CD4-positive, alpha-beta T cell treated with Interferon alpha-2 for 1 hour (primary cell): Measurements from ENCODE around the gene SPIN1.

ENCODE experiments used
- DNase-seq, 2 donors: peaks; one replicate each; pipeline ENCODE4 v3.0.0-alpha.2; 2020 to 2022

Gene SPIN1

DNA sequence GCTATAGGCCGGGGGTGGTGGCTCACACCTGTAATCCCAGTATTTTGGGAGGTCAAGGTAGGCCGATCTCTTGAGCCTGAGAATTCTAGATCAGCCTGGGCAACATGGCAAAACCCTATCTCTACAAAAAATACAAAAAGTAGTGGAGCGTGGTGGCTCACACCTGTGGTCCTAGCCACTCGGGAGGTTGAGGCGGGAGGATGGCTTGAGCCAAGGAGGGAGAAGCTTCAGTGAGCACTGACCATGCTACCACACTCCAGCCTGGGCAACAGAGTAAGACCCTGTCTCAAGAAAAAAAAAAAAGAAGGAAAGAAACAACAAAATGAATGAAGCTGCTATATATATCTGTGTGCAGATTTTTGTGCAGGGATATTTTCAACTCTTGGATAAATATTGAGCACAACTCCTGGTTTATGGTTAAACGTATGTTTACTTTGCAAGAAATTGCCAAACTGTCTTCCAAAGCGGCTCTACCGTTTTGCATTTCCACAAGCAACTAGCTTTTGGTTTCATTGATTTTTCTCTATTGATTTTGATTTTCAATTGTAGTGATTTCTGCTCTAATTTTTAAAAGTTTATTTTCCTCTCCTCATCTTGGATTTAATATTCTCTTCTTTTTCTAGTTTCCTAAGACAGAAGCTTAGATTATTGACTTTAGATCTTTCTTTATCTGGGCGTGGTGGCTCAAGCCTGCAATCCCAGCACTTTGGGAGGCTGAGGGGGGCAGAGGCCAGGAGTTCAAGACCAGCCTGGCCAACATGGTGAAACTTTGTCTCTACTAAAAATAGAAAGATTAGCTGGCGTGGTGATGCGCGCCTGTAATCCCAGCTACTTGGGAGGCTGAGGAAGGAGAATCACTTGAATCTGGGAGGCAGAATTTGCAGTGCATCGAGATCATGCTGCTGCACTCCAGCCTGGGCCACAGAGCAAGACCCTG is 49.2 kb downstream of the SPIN1 start:
- DNase-seq: no peak

GRCh38 chr9:88438811-88439210 is 50.6 kb downstream of the SPIN1 start:
- no peak for DNase-seq

GRCh38 chr9:88441301-88442007 is 53.2 kb downstream of the SPIN1 start:
- DNase-seq: no peak

- no peak for DNase-seq
Measured at GRCh38 chr9:88443480-88444113, 55.4 kb downstream of the SPIN1 start.

DNA sequence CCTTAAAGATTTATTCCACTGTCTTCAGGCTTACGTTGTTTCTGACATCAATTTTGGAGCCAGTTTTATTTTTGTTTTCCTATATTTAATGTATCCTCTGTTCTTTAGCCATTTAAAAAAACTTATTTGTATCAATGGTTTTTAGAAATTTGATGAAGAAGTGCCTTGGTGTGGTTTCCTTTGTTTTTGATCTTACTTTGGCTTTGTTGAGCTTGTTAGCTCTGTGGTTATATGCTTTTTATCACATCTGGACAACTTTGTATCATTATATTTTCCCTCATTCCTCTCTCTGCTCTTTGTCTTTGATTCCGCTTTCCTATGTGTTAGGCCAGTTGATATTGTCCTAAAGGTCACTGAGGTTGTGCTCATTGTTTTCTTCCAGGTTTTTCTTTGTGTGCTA is 58.5 kb downstream of the SPIN1 start:
- DNase-seq: no peak

GRCh38 chr9:88447431-88447830 is 59.2 kb downstream of the SPIN1 start:
- no peak for DNase-seq

DNA sequence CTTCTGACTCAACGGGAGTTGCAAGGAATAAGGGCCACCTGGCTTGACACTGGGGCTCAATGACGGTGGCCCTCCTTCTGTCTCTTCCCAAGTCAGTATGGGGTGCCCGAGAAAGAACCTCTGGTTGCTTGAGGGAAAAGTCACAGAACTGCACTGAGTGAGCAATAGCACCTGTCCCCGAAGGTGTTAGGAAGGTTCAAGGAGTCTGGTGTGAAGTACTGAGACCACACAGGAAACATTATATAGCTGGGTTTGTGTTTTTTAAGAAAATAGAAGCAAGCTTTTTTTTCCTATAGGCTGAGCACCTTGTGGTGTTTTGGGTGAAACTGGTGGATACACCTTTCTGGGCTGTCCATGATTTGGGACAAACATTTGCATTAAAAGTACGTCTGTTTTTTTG is 62.9 kb downstream of the SPIN1 start:
- DNase-seq: no peak

DNA sequence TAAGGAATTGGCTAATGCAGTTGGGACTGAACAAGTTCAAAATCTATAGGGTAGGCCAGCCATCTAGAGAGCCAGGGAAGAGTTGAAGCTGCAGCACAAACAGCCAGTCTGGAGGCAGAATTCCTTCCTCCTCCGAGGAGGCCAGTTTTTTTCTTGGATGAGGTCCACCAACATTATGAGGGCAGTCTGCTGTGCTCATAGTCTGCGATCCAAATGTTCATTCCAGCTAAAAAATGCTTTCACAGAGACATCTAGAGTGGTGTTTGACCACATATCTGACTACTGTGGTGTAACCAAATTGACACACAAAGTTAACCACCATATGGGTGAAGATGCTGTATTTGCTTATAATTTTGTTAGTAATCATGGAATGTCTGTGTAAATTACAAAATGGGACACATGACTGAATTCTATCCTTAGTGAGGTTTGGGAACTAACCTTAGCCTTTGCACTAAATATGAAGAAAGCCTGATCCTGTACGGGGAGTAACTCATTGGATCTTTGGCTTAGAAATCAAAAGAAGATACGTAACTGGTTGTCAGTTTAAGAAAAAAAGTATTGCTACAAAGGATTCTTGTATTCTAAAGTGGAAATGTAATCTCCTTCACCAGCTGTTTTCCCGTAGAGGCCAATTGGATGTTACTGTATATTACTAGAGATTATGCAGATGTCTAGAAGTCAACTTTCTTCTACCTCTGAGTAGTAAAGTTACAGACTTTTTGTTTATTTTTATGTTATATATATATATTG is 70.6 kb downstream of the SPIN1 start:
- no peak for DNase-seq

GRCh38 chr9:88460587-88461332 is 72.5 kb downstream of the SPIN1 start:
- no peak for DNase-seq

DNA sequence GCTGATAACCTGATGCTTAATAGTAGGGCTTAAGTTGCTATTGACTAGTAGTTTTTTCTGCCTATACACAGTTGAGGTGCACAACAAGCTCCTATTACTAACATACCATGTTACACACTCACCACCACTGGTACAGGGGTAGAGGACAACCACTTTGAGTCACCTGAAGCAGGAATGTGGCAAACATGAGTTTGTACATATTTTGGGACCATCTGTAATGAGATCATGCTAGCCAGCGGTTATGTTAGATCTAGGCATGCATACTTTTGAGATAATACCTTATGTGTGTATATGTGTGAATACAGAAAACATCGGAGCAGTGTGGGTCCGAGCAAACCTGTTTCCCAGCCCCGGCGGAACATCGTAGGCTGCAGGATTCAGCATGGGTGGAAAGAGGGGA is 73.9 kb downstream of the SPIN1 start:
- DNase-seq: no peak

- no peak for DNase-seq
Measured at GRCh38 chr9:88464851-88465250, 76.6 kb downstream of the SPIN1 start.

DNA sequence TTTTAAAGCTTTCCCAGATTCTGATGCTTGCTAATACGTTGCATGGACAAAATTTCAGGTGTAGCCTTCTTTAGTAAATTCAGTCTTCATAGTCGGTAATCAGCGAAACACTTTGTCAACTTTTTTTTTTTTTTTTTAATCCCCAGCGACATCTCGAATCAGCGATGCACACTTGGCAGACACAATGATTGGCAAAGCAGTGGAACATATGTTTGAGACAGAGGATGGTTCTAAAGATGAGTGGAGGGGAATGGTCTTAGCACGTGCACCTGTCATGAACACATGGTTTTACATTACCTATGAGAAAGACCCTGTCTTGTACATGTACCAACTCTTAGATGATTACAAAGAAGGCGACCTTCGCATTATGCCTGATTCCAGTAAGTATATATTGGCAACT is 80.0 kb downstream of the SPIN1 start:
- DNase-seq: no peak

DNA sequence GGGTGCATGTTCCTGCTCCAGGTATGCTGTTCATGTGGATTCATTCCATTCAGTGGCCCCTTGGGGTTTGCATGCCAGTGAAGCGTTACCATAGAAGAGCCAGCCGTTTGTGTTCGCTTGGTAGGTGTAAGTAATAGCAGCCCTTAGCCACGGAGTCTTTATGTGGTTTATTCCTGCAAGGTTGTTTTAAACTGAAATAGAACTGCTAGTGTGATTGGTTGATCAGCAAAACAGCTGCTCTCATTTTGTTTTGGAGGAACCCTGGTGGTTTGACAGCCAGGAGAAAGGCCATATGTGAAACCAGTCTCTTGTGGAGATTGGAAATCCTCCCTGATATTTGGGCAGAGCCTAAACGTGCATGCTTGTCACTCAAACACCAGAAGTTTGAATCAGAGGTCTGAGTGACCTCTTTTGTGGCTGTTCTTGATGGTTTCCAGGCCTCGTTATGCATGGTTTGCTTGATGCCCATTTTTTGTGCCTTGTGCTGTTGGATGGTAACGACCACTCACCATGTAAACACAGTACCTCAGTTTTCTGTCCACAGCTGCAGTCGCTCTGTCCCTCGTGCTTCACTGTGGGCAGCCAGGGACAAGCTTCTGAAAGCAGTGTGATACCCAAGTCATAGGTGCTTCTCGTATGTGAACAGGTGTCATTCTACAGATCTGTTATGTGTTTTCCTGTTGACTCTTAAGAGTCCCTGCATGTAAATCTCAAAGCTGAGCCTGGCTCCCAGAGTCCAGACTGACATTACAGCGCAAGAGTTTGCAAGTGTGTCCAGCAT is 88.4 kb downstream of the SPIN1 start:
- no peak for DNase-seq

DNA sequence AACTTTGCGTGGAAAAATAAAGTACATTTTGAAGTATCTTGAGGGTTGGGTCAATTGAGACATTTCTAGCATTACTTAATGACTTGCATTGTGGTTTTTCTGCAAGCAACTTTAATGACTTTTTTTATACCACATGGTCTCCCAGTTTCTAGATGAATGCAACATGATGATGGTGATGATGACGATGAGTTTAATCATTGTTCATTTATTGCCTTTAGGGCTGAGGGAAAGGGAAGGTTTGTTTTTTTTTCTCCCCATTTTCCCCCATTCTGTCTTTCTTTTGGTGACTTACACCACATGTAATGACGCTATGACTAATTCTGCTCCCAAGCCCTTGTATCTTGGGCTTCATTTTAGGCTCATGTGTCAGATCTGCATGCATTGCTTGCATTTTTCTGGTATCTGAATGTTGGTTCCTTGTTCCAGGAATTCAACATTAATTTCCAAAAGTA is 89.1 kb downstream of the SPIN1 start:
- no peak for DNase-seq

DNA sequence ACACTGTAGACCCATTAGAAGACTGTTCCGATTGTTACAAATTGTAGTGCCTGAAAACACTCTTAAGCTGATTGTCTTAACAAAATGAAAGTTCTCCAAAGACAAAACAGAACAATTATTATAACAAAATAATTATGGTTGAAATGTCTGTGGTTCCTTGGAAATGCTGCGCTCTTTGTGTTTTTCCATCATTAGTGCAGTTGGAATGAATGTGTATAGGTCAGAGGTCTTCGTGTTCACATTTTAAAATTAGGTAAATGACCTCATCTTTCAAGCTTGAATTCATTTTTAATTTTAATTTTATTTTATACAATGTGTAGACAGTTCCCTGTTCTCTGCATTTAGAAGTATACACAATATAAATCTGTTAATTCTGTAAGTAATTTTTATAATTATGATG is 90.0 kb downstream of the SPIN1 start:
- DNase-seq: no peak

DNA sequence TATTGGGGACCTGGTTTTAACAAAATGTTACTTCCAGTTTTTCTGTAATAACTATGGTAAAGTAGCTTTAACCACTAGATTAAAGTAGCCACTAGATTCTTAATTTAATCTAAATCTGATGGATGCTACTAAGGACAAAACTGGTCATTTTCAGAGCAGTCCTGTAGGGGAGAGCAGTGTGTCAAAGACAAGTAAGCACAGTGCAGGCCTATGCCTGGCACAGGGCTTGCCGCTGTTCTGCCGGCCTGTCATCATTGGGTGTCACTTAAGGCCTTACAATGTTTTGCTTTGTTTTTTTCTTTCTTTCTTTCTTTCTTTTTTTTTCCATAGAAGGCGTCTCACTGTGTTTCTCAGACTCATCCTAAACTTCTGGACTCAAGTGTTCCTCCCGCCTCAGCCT is 93.7 kb downstream of the SPIN1 start:
- no peak for DNase-seq

GRCh38 chr9:88488166-88488565 is 99.9 kb downstream of the SPIN1 start:
- DNase-seq: no peak

- no peak for DNase-seq
Measured at GRCh38 chr9:88494983-88495721, 106.9 kb downstream of the SPIN1 start.

DNA sequence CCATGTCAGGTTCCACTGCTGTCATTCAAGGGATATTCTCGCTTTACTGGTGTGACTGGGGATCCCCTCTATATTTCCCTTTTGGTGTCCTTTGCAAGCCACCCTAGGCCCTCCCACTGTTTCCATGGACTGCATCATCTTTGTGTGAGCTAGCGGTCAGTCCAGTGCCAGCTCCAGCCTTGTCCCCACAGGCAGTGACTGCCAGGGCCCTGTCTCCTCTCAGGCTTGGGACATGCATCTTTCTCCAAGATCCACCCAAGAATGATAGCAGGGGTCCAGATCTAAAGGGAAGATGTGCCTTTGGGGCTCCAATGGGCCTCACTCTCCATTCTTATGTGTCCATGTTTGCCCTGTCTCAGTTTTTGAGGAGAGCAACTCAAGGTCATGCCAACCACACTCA is 109.0 kb downstream of the SPIN1 start:
- no peak for DNase-seq

- DNase-seq: no peak
Measured at GRCh38 chr9:88498880-88499279, 110.6 kb downstream of the SPIN1 start.

- DNase-seq: no peak
Measured at GRCh38 chr9:88501086-88501485, 112.8 kb downstream of the SPIN1 start.
